ENCODE data around the gene CD53. TPM values are rescaled to one million over a fixed set of nuclear protein-coding genes. Genes with fewer than 3 reads are reported as not detected.

The CD53 gene
- total RNA-seq, 1 experiment from 2014 or later: 0.49 TPM

GRCh38 chr1:110912784-110913183 lies 39.8 kb downstream of the CD53 start:
- no peak overlapping the region for H3K27ac ChIP-seq (ENCODE audit: low read length)
- intact Hi-C loops (cut with micrococcal nuclease; ENCODE audit: unreplicated experiment): no loop called here
- POLR2A ChIA-PET: no interaction called here
- no peaks in the 10 kb centered on the region for H3K4me1 ChIP-seq (ENCODE audit: control insufficient read depth, insufficient read depth, low read length)
- no peaks in the 10 kb centered on the region for H3K36me3 ChIP-seq (ENCODE audit: control insufficient read depth, insufficient read depth, low read length)
- TF ChIP-seq TCF7L2 (IDR thresholded peaks at IDR 0.05; ENCODE audit: low read depth, low read length): no peak
- no peak for TF ChIP-seq SIN3A (IDR thresholded peaks at IDR 0.05; ENCODE audit: borderline replicate concordance, insufficient read depth, low read depth, low read length)
- no peak for TF ChIP-seq REST (IDR thresholded peaks at IDR 0.05; ENCODE audit: insufficient read depth in 1 of 2, low read depth in 2 of 2, low read length in 1 of 2)
- TF ChIP-seq POLR2AphosphoS5 (IDR thresholded peaks at IDR 0.05; ENCODE audit: low read depth, low read length): no peak
- no peak for TF ChIP-seq CTCF (IDR thresholded peaks at IDR 0.05)
- no peaks in the 10 kb centered on the region for H3K27me3 ChIP-seq (ENCODE audit: control insufficient read depth, insufficient read depth, low read length)
- no peak overlapping the region for H3K4me3 ChIP-seq (ENCODE audit: low read depth in 2 of 2, low read length in 2 of 2)
- DNase-seq (ENCODE audit: low read depth, low spot score): no peak
- no peaks in the 10 kb centered on the region for H3K9me3 ChIP-seq (ENCODE audit: control insufficient read depth, insufficient read depth, low read depth, low read length)
- ATAC-seq: no peak
- in situ Hi-C loops (cut with HindIII; ENCODE audit: low pct_unique_long_range_greater_than_20kb, low sequenced_read_pairs): no loop called here
- CTCF ChIA-PET: no interaction called here
- no TSS peak for BruUV-seq (replicated peaks)

- ChIA-PET POLR2A (no interaction called here), CTCF (no interaction called here)
- Histone ChIP-seq H3K4me1 (ENCODE audit: control insufficient read depth, insufficient read depth, low read length) (no peaks in the 10 kb centered on the region), H3K36me3 (ENCODE audit: control insufficient read depth, insufficient read depth, low read length) (no peaks in the 10 kb centered on the region), H3K27me3 (ENCODE audit: control insufficient read depth, insufficient read depth, low read length) (no peaks in the 10 kb centered on the region), H3K9me3 (ENCODE audit: control insufficient read depth, insufficient read depth, low read depth, low read length) (no peaks in the 10 kb centered on the region), H3K4me3 (ENCODE audit: low read depth in 2 of 2, low read length in 2 of 2) (no peak overlapping the region), H3K27ac (ENCODE audit: low read length) (no peak overlapping the region)
- TF ChIP-seq CTCF (IDR thresholded peaks at IDR 0.05) (no peak), TCF7L2 (IDR thresholded peaks at IDR 0.05; ENCODE audit: low read depth, low read length) (no peak), SIN3A (IDR thresholded peaks at IDR 0.05; ENCODE audit: borderline replicate concordance, insufficient read depth, low read depth, low read length) (no peak), POLR2AphosphoS5 (IDR thresholded peaks at IDR 0.05; ENCODE audit: low read depth, low read length) (no peak), REST (IDR thresholded peaks at IDR 0.05; ENCODE audit: insufficient read depth in 1 of 2, low read depth in 2 of 2, low read length in 1 of 2) (no peak)
- BruUV-seq (replicated peaks): no TSS peak
- intact Hi-C loops (cut with micrococcal nuclease; ENCODE audit: unreplicated experiment): no loop called here
- ATAC-seq (no peak), DNase-seq (ENCODE audit: low read depth, low spot score) (no peak)
- in situ Hi-C loops (cut with HindIII; ENCODE audit: low pct_unique_long_range_greater_than_20kb, low sequenced_read_pairs): no loop called here
Measured at GRCh38 chr1:110914676-110915075, 41.7 kb downstream of the CD53 start.
